Measurements from ENCODE around the gene RHOC.
A peak's percentile ranks its signal among the peaks of the same experiment; 100 is the strongest.

RHOC gene

DNA sequence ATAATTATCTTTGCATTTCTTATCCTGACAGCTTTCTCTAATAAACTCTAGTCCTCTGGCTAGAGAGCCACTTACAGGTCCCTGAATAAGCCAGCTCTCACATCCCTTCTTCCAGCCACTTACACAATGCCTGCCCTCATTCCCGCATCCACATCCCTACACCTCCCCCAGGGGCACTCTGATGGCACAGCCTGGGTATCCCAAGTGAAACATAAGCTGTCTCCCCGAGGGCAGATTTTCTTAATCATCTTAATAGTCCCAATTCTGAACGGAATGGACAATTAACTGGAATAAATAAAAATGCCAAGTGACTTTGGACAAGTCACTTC, 4.9 kb downstream of the RHOC start:
- DNase-seq (ENCODE audit: low spot score): no peak

DNA sequence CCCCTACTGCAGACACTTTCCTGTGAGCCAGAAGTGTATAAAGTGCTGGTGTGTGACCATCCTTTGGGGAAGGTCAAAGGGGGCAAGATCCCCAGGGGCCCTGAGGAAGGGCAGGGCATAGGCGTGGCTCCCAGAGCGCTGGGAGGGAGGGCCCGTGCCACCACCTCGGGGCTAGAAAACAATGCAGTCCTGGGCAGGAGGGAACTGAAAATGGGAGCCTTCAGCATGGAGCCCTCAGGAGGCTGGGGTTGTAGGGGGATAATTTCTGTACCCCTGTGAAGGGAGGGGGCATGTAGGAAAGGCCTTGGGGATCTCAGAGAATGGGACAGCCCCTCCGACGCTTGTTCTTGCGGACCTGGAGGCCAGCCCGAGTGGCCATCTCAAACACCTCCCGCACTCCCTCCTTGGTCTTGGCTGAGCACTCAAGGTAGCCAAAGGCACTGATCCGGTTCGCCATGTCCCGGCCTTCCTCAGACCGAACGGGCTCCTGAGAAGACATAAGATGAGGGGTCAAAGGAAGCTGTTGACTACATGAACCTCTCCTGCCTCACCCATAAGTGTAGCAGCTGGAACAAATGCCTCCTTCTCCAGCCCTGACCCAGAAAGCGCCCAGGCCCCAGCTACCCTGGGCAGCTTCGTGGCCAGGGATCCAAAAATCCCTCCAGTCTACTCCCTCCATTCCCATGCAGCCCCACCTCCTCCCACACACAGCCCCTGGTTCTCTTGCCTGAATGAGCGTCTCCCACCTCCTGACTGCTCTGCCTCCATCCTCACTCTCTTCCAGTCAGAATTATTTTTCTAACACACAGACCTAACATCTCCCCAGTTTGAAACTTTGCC, 5.5 kb downstream of the RHOC start:
- no peak for DNase-seq (ENCODE audit: low spot score)

DNA sequence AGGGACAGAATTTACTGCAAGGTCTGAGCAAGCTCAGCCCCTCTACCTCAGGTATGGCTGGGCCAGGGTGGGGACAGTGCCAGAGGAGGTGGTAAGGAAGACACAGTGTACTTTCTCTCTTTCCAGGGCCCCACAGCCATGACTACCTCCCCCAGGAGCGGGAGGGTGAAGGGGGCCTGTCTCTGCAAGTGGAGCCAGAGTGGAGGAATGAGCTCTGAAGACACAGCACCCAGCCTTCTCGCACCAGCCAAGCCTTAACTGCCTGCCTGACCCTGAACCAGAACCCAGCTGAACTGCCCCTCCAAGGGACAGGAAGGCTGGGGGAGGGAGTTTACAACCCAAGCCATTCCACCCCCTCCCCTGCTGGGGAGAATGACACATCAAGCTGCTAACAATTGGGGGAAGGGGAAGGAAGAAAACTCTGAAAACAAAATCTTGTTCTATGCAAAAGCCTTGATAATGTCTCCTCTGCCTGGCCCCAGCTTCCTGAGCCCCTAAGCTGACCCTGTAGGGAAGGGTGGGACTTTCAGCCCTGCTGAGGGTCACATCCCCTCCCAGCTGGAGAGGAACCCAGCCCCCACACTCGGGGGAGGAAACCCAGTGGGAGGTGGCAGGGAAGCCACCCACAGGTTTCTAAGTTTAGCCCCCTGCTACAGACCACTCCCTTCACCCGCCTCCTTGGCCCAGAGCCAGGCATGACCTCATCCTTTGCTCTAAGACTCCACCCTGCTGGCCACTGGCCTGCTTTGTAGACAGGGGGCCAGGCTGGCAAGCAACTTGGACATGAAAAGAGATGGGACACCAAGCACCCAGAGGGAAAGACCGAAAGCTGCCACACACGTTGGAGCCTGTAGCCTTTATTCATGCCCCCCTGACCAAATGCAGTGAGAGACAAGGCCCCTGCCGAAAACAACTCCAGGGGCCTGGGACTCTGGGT, 6.4 kb downstream of the RHOC start:
- peak; percentile 98 for DNase-seq (ENCODE audit: low spot score)

DNA sequence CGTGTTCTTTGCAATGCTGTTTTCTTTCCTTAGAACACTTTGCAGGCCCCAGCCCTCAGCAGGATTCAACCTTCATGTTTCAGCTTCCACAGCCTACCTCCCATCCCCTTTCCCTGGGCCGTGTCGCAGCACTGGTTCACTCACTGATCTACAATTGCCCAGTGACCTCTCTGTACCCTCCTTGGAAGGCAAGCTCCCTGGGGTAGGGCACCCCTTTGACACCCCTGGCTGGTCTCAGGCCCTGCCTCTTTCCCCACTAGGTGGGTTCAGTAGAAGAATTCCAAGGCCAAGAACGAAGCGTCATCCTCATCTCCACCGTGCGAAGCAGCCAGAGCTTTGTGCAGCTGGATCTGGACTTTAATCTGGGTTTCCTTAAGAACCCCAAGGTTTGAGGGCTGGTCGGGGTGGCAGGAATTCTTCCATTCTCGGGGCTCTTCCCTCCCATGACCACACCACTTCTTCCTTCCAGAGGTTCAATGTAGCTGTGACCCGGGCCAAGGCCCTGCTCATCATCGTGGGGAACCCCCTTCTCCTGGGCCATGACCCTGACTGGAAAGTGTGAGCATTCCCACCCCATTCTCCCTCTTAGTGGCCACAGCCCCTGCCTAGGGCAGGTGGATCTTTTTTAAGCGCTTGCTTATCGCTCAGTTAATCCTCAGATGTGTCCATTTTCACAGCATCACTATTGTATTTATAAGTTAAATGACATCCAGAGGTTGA, 7.3 kb downstream of the RHOC start:
- no peak for DNase-seq (ENCODE audit: low spot score)

DNA sequence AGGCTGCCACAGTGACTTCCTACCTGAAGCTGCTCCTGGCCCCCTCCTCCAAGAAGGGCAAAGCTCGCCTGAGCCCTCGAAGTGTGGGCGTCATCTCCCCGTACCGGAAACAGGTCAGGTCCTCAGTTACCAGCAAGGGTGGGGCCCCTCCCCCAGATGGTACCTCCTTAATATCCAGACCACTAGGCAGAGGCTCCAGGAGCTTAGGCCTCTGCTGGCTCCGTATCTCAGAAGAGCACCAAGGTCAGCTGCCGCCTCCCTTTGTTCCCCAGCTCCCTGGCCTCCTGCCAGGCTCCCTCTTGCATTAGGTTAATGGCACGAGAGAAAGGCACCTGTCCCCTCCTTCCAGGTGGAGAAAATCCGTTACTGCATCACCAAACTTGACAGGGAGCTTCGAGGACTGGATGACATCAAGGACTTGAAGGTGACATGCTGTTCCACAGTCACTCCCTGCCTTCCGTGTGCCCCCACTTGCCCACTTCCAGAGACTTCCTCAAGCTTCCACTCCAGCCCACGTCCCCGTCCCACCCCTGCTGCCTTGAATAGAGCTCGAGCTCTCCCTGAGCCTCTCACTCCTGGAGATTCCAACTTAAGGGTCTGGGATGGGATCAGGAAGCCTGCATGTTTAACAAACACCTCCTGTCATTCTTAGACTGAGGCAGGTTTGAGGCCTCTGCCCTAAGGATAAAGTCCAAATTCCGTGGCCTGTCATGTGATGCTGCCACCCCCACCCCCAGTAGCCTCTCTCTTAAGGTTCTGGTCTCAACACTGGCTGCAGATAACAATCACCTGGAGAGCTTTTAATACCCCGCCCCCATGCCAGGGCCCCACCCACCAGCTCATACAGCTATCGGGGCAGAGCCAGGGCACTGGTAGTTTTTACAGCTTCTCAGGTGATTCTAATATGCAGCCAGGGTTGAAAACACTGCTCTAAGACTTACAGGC, 8.3 kb downstream of the RHOC start:
- DNase-seq (ENCODE audit: low spot score): no peak

DNA sequence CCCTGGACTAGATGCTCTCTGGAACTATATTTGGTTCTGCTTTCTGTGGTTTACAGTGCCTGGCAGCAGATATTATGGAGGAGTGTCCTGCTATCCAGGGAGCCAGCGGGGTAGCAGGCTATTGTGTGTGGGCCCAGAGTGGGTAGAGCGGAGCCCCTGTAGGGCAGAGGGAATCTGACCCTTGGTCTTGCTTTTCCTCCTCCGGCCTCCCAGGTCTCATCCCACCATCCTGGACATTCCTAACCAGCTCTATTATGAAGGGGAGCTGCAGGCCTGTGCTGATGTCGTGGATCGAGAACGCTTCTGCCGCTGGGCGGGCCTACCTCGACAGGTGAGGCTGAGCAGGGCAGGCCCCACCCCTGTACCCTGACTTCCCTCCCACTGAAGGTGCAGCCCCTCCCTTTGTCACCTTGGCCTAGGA, 9.1 kb downstream of the RHOC start:
- no peak for DNase-seq (ENCODE audit: low spot score)

DNA sequence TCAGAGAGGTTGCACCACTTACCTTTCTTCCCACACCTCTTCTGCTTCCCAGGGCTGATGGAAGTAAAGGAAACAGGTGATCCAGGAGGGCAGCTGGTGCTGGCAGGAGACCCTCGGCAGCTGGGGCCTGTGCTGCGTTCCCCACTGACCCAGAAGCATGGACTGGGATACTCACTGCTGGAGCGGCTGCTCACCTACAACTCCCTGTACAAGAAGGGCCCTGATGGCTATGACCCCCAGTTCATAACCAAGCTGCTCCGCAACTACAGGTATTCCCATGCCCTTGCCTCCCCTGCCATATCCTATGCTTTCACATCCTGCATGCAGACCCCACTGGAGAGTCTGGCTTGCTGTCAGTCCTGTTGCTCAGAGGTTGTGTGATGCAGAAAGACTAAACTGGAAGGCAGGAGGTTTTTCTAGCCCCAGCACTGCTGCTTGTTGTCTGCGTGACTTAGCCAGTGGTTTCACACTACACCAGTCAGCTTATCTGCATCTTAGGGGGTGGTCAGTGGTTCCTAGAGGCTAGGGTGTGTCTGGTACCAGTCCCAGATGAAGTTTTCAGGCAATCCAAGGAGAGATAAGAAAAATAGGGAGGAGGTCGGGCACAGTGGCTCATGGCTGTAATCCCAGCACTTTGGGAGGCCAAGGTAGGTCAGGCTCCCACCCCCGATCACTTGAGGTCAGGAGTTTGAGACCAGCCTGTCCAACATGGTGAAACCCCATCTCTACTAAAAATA, 10.2 kb downstream of the RHOC start:
- no peak for DNase-seq (ENCODE audit: low spot score)

DNA sequence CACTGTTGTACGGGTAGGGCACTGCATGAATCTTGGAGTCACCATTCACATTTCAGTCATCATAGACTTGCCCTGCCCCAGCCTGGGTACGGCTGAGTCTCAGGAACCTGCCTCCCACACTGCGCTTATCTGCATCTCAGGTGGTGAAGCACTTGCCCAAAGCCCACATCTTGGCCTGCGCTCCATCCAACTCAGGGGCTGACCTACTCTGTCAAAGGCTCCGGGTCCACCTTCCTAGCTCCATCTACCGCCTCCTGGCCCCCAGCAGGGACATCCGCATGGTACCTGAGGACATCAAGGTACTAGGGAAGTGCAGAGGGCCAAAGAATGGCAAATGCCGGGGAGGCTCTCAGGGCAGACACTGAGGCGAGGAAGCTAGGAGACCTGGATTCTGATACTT, 11.7 kb downstream of the RHOC start:
- DNase-seq (ENCODE audit: low spot score): no peak

DNA sequence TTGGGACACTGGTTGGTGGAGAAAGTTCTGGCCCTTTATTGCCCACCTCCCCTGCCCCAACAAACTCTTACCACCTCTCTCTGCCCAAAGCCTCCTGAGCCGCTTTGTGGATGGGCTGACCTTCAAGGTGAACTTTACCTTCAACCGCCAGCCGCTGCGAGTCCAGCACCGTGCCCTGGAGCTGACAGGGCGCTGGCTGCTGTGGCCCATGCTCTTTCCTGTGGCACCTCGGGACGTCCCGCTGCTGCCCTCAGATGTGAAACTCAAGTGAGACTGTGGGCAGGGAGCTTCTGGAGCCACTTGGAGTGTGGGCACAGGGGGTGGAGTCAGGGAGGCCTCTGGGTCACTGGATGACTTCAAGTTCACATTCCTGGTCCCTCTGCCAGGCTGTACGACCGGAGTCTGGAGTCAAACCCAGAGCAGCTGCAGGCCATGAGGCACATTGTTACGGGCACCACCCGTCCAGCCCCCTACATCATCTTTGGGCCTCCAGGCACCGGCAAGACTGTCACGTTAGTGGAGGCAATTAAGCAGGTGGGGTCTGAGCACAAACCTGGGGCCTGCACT, 12.5 kb downstream of the RHOC start:
- no peak for DNase-seq (ENCODE audit: low spot score)

DNA sequence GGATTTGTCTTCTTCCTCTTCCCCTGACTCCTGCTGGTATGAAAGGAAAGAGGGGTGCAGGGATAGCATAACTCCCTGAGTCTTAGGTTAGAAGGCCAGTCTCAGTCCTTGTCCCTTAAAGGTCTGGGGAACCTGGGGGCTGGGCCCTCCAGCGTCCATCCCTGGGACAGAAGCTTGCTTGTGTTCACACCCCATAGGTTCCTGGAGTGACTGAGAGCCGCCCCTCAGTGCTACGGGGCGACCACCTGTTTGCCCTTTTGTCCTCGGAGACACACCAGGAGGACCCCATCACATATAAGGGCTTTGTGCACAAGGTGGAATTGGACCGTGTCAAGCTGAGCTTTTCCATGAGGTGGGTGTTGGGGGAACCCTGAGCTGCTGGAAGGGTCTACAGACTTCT, 13.1 kb downstream of the RHOC start:
- no peak for DNase-seq (ENCODE audit: low spot score)

DNA sequence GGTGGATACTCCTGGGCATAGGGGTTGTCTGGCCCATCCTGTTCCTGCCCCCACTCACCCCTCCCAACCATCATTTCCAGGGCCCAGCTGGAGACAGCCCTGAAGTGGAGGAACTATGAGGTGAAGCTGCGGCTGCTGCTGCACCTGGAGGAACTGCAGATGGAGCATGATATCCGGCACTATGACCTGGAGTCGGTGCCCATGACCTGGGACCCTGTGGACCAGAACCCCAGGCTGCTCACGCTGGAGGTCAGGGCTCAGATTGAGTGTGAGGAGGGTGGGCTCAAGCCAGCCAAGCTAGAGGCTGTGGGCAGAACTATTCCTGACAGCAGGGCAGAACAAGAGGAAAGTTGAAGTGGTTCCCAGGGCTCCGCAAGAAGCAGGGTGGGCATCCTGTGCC, 14.2 kb downstream of the RHOC start:
- DNase-seq (ENCODE audit: low spot score): no peak

DNA sequence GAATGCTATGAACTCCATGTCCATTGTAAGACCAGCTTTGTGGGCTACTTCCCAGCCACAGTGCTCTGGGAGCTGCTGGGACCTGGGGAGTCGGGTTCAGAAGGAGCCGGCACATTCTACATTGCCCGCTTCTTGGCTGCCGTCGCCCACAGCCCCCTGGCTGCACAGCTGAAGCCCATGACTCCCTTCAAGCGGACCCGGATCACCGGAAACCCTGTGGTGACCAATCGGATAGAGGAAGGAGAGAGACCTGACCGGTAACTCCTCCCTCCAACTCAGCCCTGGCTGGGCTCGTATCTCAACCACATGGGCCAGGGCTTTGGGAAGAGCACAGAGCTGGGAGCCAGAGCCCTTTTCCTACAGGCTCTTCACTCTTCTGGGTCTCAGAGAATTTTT, 17.1 kb downstream of the RHOC start:
- DNase-seq (ENCODE audit: low spot score): no peak

DNA sequence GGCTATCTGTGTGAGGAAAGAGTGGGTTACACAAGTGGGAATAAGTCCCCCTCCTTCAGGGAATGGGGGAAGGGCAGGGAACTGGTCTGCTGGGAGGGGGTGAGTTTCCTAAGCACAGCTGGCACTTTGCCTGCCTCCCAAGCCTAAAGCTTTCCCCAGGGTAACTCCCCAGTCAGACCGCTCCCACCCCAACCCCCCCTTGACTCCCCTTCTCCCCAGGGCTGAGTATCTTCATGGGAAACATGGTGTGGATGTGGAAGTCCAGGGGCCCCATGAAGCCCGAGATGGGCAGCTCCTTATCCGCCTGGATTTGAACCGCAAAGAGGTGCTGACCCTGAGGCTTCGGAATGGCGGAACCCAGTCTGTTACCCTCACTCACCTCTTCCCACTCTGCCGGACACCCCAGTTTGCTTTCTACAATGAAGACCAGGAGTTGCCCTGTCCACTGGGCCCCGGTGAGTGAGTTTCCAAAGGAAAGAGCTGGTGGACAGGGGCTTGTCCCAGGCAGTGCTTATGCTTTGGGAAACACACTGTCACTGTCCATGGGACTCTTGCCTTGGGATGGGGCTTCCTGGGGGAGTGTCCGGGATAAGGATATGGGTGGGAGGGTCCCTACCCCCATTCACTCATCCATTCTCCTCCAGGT, 17.6 kb downstream of the RHOC start:
- DNase-seq (ENCODE audit: low spot score): no peak

DNA sequence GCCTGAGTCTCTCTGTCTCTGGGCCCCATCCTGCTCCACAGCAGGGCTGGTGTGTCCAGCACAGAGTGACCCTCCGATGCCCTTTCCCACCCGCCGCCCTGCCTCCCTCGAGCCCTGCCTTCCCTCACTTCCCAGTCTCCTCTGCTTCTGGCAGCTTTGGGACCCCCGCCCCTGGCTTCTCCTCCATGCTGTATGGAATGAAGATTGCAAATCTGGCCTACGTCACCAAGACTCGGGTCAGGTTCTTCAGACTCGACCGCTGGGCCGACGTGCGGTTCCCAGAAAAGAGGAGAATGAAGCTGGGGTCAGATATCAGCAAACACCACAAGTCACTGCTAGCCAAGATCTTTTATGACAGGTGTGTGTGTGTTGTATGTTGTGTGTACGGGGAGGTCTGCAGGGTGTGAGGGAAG, 18.1 kb downstream of the RHOC start:
- no peak for DNase-seq (ENCODE audit: low spot score)

DNA sequence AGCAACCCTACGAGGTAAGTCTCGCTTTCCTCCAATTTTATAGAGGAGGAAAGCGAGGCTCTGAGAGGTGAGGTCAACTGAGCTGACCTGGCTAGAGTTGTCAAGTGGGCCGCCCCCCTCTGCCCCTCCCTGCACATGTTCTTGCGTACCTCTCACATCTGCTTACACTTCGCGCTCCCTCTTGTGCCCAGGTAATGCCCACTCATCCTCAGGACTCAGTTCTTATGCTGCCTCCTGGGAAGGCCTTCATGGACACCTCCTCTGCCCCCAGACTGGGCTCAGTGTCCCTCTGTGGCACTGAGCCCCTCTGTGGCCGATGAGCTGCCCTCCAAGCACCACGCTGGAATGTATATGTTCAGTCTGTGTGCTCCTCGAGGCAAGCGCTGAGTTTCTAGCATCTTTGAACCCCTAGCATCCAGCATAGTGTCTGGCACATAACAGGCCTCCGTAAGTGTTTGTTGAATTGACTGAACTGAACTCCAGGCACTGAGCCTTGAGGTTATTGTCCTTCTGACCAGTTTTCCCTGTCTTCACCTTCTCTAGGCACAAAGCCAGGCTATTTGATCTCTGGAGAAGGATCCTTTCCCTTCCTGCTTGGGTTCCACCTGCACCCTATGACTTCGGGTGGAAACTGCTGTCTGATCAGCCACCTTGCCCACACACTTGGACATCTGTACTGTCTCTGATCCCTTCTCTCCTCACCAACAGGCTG, 19.0 kb downstream of the RHOC start:
- DNase-seq (ENCODE audit: low spot score): no peak

DNA sequence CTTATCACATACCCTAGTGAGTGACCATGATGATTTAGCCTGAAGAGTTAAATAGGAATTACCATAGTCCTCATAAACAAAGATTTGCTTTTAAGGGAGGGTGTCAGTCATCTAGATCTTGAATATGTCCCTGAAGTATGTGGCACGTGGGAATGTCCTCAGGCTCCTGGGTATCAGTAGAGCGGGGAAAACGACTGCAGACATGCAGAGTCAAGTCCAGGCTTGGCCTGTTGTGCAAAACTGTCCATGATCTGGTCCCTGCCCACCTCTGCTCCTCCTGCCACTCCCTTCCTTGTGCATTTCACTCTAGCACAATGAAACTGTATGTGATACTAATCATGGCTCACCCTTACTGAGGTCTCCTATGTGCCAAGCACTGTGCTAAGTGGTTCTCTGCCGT, 19.6 kb downstream of the RHOC start:
- DNase-seq (ENCODE audit: low spot score): no peak

DNA sequence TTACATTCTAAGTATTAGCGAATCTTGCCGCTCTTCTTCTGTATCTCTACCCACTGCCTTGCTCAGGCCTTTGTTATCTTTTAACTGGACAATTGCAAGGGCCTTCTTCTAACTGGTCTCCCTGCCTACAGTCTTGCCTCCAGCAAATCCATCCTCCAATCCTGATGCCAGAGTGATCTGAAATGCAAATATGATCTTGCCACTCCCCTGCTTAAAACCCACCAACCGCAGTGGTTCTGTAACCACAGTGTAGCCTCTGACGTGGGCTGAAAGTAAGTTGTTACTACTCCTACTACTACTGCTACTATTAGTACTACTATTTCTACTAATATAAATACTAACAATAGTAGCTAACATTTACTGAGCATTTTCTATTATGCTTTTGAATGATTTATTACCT, 20.1 kb downstream of the RHOC start:
- DNase-seq (ENCODE audit: low spot score): no peak

DNA sequence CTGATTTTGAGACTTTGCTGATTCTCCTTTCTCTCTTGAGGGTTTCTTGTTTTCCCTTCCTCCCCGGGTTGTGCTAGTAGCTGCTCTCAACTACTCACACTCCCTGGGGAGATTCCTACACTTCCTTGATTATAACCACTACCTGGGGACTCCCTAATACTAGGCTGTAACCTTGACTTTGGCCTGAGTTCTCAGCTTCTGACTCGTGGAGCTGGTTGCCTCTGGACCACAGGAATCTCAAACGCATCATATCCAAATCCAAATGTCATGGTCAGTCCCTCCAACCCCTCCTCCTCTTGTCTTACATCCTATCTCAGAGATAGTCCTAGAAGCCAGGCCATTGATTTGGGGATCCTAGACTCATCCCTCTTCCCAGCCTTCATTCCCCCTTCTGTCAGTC, 20.5 kb downstream of the RHOC start:
- no peak for DNase-seq (ENCODE audit: low spot score)

DNA sequence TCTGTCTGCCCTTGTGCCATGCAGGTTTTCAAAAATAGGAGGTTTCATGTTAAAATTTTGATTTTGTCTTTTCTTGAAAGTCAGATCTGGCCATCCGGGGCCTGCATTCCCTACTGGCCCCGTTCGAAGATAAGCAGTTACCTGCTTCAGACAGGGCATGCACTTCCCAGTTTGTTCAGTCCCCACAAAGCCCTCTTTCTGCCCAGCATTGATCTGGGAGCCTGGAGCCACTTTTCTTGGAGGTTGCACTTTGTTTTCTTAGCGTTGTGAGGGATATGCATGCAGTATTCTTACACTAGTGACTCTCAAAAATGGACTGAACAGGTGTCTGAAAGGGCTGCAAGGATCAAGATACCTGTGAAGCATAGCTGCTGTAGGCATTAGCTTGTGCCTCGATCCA, 21.0 kb downstream of the RHOC start:
- DNase-seq (ENCODE audit: low spot score): no peak
